Measurements from ENCODE around the gene NPAS3.

NPAS3 gene

GRCh38 chr14:33393895-33394368, 455.3 kb downstream of the NPAS3 start:
- DNase-seq: no peak

GRCh38 chr14:33401311-33401710, 462.6 kb downstream of the NPAS3 start:
- no peak for DNase-seq

GRCh38 chr14:33402604-33403003, 463.9 kb downstream of the NPAS3 start:
- DNase-seq: no peak

- DNase-seq: no peak
These were observed 465.4 kb downstream of the NPAS3 start for GRCh38 chr14:33404054-33404453.

GRCh38 chr14:33404964-33405574, 466.4 kb downstream of the NPAS3 start:
- no peak for DNase-seq

- no peak for DNase-seq
These were observed 468.1 kb downstream of the NPAS3 start for GRCh38 chr14:33406766-33407165.

GRCh38 chr14:33408291-33408690, 469.6 kb downstream of the NPAS3 start:
- DNase-seq: no peak

GRCh38 chr14:33412450-33412849, 473.8 kb downstream of the NPAS3 start:
- DNase-seq: no peak

- no peak for DNase-seq
These were observed 474.7 kb downstream of the NPAS3 start for GRCh38 chr14:33413381-33413780.

GRCh38 chr14:33414041-33414440, 475.4 kb downstream of the NPAS3 start:
- no peak for DNase-seq

- DNase-seq: no peak
These were observed 481.5 kb downstream of the NPAS3 start for GRCh38 chr14:33420051-33420627.

- DNase-seq: no peak
These were observed 491.8 kb downstream of the NPAS3 start for GRCh38 chr14:33430414-33431035.

GRCh38 chr14:33432407-33433023, 493.8 kb downstream of the NPAS3 start:
- DNase-seq: no peak

GRCh38 chr14:33433396-33433795, 494.7 kb downstream of the NPAS3 start:
- DNase-seq: no peak

- no peak for DNase-seq
These were observed 497.4 kb downstream of the NPAS3 start for GRCh38 chr14:33435911-33436689.

- no peak for DNase-seq
These were observed 503.0 kb downstream of the NPAS3 start for GRCh38 chr14:33441633-33442032.

GRCh38 chr14:33444136-33444535, 505.5 kb downstream of the NPAS3 start:
- no peak for DNase-seq

GRCh38 chr14:33449268-33449667, 510.6 kb downstream of the NPAS3 start:
- no peak for DNase-seq

- DNase-seq: no peak
These were observed 511.2 kb downstream of the NPAS3 start for GRCh38 chr14:33449703-33450395.

- DNase-seq: no peak
These were observed 511.7 kb downstream of the NPAS3 start for GRCh38 chr14:33450416-33450815.

GRCh38 chr14:33451211-33451610, 512.5 kb downstream of the NPAS3 start:
- DNase-seq: no peak

- no peak for DNase-seq
These were observed 514.3 kb downstream of the NPAS3 start for GRCh38 chr14:33452995-33453394.
